ENCODE measurements around the gene TOP3A.

DNA sequence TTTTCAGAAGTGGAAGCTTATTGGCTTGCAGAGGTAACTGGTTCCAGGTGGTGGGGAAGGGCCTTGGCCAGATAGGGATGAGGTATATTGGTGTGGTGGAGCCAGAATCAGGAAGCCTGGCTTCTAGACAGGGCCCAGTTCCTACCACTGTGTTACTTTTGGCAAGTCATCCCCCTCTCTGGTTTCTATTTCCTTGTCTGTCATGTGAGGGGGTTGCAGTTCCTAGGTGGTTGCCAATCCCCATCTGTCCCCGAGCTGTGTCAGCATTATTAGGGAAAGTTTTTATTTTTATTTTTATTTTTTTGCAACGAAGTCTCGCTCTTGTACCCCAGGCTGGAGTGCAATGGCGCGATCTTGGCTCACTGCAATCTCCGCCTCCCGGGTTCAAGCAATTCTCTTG, 3.3 kb upstream of the TOP3A start:
- TF ChIP-seq, protein P1, sequence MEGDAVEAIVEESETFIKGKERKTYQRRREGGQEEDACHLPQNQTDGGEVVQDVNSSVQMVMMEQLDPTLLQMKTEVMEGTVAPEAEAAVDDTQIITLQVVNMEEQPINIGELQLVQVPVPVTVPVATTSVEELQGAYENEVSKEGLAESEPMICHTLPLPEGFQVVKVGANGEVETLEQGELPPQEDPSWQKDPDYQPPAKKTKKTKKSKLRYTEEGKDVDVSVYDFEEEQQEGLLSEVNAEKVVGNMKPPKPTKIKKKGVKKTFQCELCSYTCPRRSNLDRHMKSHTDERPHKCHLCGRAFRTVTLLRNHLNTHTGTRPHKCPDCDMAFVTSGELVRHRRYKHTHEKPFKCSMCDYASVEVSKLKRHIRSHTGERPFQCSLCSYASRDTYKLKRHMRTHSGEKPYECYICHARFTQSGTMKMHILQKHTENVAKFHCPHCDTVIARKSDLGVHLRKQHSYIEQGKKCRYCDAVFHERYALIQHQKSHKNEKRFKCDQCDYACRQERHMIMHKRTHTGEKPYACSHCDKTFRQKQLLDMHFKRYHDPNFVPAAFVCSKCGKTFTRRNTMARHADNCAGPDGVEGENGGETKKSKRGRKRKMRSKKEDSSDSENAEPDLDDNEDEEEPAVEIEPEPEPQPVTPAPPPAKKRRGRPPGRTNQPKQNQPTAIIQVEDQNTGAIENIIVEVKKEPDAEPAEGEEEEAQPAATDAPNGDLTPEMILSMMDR (conservative IDR thresholded peaks at IDR 0.05): no peak
- TF ChIP-seq EZH2 (IDR thresholded peaks at IDR 0.05; ENCODE audit: low read depth): no peak

Measured in PC-9 (cell line).